Putamen (tissue), 1 donor: Measurements from ENCODE around the gene CORO6.
A peak's percentile ranks its signal among the peaks of the same experiment; 100 is the strongest.
"Not testable (repeated sequence)": the region's sequence is repeated elsewhere in the genome, so short reads cannot be mapped to it uniquely, and the experiment has no call there.

Experiments used
- DNase-seq: peaks from one replicate; pipeline ENCODE4 v3.0.0-alpha.2; 2016; ENCODE audit warnings: low spot score

Gene CORO6

GRCh38 chr17:29622337-29623282, at the start of gene CORO6:
Gene CORO6 (minus strand): TSS chr17:29622912. CDS start chr17:29621421, 1,491 bp downstream.
- DNase-seq = peak; percentile 50

- DNase-seq = no peak
Measured at GRCh38 chr17:29671661-29672060, 48.9 kb upstream of the CORO6 start.

GRCh38 chr17:29669266-29669665, 46.6 kb upstream of the CORO6 start:
- no peak for DNase-seq

GRCh38 chr17:29667969-29668368, 45.3 kb upstream of the CORO6 start:
- no peak for DNase-seq

GRCh38 chr17:29665481-29665810, 42.7 kb upstream of the CORO6 start:
- no peak for DNase-seq

- DNase-seq = no peak
Measured at GRCh38 chr17:29664743-29665480, 42.2 kb upstream of the CORO6 start.

- DNase-seq = no peak
Measured at GRCh38 chr17:29663155-29663554, 40.4 kb upstream of the CORO6 start.

- no peak for DNase-seq
Measured at GRCh38 chr17:29661213-29661612, 38.5 kb upstream of the CORO6 start.

GRCh38 chr17:29659155-29659554, 36.4 kb upstream of the CORO6 start:
- no peak for DNase-seq

GRCh38 chr17:29655323-29655722, 32.6 kb upstream of the CORO6 start:
- DNase-seq = no peak

- no peak for DNase-seq
Measured at GRCh38 chr17:29653995-29654714, 31.4 kb upstream of the CORO6 start.

- DNase-seq = no peak
Measured at GRCh38 chr17:29652976-29653375, 30.3 kb upstream of the CORO6 start.

GRCh38 chr17:29651913-29652312, 29.2 kb upstream of the CORO6 start:
- not testable (repeated sequence) for DNase-seq

- DNase-seq = no peak
Measured at GRCh38 chr17:29650396-29650795, 27.7 kb upstream of the CORO6 start.

- DNase-seq = no peak
Measured at GRCh38 chr17:29649359-29649758, 26.6 kb upstream of the CORO6 start.

GRCh38 chr17:29648005-29648404, 25.3 kb upstream of the CORO6 start:
- no peak for DNase-seq

GRCh38 chr17:29645515-29646051, 22.9 kb upstream of the CORO6 start:
- no peak for DNase-seq

- no peak for DNase-seq
Measured at GRCh38 chr17:29643817-29644160, 21.1 kb upstream of the CORO6 start.

- DNase-seq = no peak
Measured at GRCh38 chr17:29642171-29642611, 19.5 kb upstream of the CORO6 start.

GRCh38 chr17:29640981-29641642, 18.4 kb upstream of the CORO6 start:
- no peak for DNase-seq

- DNase-seq = no peak
Measured at GRCh38 chr17:29640413-29640812, 17.7 kb upstream of the CORO6 start.

GRCh38 chr17:29633886-29634285, 11.2 kb upstream of the CORO6 start:
- DNase-seq = no peak
